Thyroid gland (tissue), 4 donors: ENCODE measurements around the gene PEA15.

Experiments
- POLR2A ChIP-seq, 2 donors: fragments of 450-650 bp; IDR thresholded peaks; one replicate each; pipeline ENCODE4 v1.6.1; 2017; ENCODE audit warnings: antibody characterized with exemption in 2 of 2, mild to moderate bottlenecking in 2 of 2, moderate library complexity in 1 of 2
- TF ChIP-seq, protein P1 (sequence below), 6 experiments: fragments of 200-600 bp in 3 of 6; fragments of 450-650 bp in 3 of 6; sonication (generic) in 3 of 6; IDR thresholded peaks; one replicate each; pipeline ENCODE4 v1.5.1; 2016 to 2019; ENCODE audit warnings: antibody characterized with exemption in 6 of 6, mild to moderate bottlenecking in 2 of 6, inconsistent platforms in 1 of 6, moderate library complexity in 1 of 6

DNA sequence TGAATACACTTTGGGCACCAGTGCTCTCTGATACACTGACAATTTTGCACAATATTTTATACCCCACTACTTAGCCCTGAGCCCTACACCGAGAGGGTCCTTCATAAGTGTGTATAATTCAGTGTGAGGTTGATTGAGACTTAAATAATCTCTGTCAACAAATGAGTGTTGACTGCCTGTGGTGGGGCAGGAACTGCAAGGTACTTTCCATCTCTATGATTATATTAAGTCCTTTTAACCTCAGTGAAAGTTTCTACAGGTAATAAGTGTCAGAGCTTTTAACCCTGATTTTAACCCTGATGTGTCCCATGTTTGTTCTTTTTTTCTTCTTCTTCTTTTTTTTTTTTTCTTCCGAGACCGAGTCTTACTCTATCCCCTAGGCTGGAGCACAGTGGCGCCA, 9.0 kb upstream of the PEA15 start:
- TF ChIP-seq, protein P1, sequence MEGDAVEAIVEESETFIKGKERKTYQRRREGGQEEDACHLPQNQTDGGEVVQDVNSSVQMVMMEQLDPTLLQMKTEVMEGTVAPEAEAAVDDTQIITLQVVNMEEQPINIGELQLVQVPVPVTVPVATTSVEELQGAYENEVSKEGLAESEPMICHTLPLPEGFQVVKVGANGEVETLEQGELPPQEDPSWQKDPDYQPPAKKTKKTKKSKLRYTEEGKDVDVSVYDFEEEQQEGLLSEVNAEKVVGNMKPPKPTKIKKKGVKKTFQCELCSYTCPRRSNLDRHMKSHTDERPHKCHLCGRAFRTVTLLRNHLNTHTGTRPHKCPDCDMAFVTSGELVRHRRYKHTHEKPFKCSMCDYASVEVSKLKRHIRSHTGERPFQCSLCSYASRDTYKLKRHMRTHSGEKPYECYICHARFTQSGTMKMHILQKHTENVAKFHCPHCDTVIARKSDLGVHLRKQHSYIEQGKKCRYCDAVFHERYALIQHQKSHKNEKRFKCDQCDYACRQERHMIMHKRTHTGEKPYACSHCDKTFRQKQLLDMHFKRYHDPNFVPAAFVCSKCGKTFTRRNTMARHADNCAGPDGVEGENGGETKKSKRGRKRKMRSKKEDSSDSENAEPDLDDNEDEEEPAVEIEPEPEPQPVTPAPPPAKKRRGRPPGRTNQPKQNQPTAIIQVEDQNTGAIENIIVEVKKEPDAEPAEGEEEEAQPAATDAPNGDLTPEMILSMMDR (IDR thresholded peaks at IDR 0.05) = no peak
- no peak for TF ChIP-seq POLR2A (IDR thresholded peaks at IDR 0.05)
